ENCODE data around the gene YWHAG.
"Not testable (repeated sequence)": the region's sequence is repeated elsewhere in the genome, so short reads cannot be mapped to it uniquely, and the experiment has no call there.

YWHAG gene

GRCh38 chr7:76346778-76347177, 12.0 kb downstream of the YWHAG start:
- no peak for DNase-seq

- no peak for DNase-seq
Measured at GRCh38 chr7:76346097-76346496, 12.7 kb downstream of the YWHAG start.

DNA sequence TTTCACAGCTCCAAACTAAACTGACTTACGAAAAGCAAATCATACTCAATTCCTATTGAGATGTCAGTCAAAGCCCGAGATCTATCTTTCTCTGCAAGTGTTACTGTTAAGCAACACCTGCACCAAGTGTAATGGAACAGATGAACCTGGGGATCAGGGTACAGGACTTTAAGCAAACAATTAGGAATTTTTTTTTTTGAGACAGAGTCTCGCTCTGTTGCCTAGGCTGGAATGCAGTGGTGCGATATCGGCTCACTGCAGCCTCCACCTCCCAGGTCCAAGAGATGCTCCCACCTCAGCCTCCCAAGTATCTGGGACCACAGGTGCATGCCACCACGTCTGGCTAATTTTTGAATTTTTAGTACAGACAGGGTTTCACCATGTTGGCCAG, 14.9 kb downstream of the YWHAG start:
- DNase-seq, result no peak

DNA sequence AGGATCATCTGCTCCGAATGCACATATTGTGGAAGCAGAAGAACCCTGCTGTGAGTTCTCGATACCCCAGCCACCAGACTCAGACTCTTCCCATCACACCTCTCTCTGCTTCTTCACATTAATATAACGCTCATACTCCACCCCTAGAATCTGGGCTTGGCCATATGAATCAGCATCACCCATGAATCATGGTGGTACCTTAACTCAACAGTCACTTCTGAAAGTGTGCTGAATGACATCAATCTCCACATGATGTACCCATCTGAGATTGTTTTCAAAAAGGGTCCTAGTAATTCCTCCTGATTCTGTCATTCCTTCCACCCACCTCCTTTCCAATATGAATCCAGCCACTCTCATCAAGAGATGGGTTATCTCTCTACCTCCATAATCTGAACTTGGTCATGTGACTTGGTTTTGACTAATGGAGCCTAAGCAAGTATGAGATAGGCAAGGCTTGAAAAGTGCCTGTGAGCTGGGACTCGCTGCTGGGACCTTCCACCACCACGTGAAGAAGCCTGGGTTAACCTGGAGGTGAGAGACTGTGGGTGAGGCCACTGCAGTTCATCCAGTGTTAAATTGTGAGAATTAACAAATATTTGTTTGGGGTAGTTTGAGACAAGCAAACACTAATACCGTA, 15.4 kb downstream of the YWHAG start:
- DNase-seq, result no peak

DNA sequence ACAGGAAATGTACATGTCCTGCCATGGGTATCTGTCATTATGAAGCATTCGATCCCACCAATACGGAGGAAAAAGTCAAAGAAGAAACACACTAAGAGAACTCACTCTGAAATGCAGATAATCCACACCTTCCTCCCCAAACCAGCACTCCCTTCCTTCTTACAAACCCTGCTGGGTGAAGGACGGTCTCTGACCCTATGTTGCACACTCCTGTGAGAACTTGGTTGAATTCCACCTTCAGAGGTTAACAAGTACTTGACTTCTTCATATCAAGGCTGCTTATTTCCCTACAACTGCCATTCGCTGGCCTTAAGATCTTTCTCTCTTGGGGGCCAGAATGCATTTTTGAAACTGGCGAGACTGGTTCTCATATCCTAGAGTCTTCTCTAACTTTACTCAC, 16.6 kb downstream of the YWHAG start:
- no peak for DNase-seq

- no peak for DNase-seq
Measured at GRCh38 chr7:76340617-76341131, 18.1 kb downstream of the YWHAG start.

- no peak for DNase-seq
Measured at GRCh38 chr7:76338298-76339084, 20.3 kb downstream of the YWHAG start.

DNA sequence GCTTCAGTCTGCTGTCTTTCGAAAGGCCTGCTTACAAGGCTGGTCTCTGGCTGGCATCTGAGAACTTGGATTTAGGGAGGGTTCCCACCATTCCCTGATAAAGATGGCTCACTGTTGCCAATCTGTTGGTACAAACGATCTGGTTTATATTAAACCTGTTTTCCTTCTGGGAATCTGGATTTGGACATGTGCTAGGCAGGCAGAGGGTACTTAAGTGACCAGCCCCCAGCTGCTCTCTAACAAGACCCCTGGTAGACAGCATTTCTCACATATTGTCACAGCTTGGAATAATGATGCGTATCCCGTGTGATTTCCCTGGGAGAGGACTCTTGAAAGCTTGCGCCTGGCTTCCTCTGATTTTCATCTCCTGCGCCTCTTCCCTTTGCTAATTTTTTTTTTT, 21.6 kb downstream of the YWHAG start:
- no peak for DNase-seq

GRCh38 chr7:76336094-76336493, 22.7 kb downstream of the YWHAG start:
- DNase-seq, result no peak

- DNase-seq, result not testable (repeated sequence)
Measured at GRCh38 chr7:76335417-76335816, 23.4 kb downstream of the YWHAG start.

DNA sequence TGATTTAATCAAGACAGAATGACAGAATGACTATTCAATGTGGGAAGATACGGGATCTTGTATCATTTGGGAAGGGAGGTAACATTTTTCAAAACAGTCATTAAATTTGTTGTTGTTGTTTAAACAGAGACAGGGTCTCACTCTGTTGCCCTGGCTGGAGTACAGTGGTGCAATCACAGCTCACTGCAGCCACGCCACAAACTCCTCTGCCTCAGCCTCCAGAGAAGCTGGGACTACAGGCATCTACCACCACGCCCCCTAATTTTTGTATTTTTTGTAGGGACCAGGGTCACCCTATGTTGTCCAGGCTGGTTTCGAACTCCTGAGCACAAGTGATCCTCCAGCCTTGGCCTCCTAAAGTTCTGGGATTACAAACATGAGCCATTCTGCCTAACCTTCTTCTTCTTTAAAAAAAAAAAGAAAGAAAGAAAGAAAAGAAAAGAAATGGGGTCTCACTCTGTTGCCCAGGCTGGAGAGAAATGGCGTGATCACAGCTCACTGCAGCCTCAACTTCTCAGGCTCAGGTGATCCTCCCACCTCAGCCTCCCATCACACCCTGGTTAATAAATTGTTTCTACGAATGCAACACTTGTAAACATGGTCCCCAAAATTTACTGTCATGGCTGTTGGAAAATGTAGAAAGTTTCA, 24.3 kb downstream of the YWHAG start:
- no peak for DNase-seq

DNA sequence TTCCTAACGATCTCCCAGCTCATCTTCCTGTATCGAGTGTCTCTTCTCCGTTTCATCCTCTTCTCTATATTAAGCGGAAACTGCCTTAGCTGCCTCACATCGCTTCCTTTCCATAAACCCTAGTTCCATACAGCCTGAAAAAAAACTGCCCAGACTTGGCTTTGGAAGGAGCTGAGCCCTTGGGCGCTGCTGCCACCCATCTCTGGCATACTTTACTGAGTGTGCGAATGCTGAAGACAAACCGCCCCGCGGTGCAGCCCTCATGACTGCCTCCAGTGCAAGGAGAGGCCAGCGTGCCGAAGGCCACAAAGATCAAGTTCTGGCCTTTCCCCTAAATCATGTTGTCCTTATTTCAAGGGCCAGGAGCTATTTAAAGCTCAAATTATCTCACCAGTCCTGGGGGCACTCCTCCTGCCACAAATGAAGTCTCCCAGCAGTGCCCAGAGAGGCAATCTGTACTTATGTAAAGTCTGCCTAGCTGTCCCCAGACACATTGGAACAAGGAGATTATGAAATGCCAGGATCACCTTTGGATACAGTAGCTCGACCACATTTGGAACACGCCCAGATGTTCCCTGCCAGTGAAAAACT, 25.2 kb downstream of the YWHAG start:
- no peak for DNase-seq

- DNase-seq, result no peak
Measured at GRCh38 chr7:76332078-76332477, 26.7 kb downstream of the YWHAG start.

DNA sequence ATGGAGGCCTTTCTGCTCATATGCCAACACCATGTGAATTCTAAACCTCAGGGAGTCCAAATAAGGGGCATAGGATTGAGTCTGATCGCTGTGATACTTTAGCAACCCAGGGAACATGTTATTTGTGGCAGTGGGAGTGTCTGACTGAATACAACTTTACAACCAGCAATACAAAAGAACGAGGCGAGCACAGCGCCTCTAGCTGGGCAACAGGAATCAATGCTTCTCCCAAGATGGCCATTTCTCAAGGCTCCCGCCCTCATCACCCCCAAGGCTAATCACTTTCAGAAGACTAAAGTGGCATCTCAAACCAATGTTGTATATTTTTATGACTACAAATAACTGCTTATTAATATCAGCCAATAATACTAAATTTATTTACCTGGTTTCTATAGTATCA, 28.1 kb downstream of the YWHAG start:
- DNase-seq, result no peak

DNA sequence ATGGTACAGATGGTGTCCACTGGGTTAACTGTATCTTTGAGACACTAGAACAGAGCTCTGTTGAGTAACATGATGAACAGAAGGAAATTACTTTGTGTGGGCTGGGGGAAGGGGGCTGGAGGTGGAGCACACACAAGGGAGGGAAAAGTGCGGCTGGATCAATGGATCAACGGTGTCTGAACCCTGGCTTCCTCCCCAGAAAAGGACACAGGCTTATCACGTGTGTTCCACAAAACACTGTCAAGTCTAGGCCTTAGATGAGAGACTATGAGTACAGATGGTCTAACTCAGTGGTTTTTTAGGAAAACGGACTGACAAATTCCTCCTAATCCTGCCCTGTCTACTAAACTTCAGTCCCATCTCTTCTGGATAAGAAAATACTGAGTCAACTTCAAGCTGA, 28.5 kb downstream of the YWHAG start:
- no peak for DNase-seq

- no peak for DNase-seq
Measured at GRCh38 chr7:76329479-76329878, 29.3 kb downstream of the YWHAG start.

- no peak for DNase-seq
Measured at GRCh38 chr7:76328389-76328788, 30.4 kb downstream of the YWHAG start.

GRCh38 chr7:76327610-76328009, 31.2 kb downstream of the YWHAG start:
- DNase-seq, result no peak

- no peak for DNase-seq
Measured at GRCh38 chr7:76326646-76327233, 32.1 kb downstream of the YWHAG start.

- no peak for DNase-seq
Measured at GRCh38 chr7:76325811-76326210, 33.0 kb downstream of the YWHAG start.

- DNase-seq, result no peak
Measured at GRCh38 chr7:76325092-76325491, 33.7 kb downstream of the YWHAG start.

DNA sequence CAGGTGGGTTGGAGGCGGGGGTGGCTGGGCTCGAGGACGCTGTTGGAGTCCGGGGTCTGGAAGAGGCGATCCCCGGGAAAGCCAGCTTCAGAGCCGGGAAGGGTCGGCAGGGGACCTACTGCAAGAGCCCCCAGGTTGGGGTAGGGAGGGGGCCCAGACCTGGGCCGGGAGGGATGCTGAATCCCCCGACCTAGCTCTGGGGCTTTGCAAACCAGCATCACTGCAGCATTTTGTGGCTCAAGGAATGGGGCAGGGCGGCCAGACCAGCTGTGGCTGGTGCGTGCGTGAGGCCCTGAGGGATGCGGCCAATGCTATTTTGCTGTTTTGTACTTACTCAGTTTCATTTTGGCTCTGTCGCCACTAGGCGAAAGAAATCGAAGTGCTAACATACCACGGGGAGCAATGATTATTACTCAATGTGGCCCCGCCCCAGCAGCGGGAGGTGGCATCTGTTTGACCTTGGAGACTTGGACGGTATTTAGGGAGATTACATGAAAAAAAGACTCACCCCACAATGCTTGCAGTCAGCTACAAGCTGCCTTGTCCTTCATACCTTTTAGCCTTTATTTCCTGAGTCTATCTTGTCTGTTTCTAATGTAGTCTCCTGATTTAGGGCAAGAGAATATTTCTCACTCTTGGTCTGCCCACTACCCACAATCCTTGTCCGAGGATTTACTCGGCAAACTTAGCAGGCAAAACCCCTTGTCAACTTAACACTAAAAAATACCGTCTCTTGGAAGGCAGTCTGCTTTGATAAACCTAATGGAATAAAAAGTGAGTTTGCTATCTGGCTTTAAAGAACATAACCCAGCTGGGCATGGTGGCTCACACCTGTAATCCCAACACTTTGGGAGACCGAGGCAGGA, 40.1 kb downstream of the YWHAG start:
- DNase-seq, result no peak

All from SHP77 treated with DMSO at 0.1 percent for 48 hours (cell line).